Activated T-helper 1 cell treated with Interleukin-2 at 50 U/mL for 16 hours (primary cell): ENCODE measurements around the gene CREB3L4.
"Not testable (repeated sequence)": the region's sequence is repeated elsewhere in the genome, so short reads cannot be mapped to it uniquely, and the experiment has no call there.

Experiments
- DNase-seq: peaks from one replicate; pipeline ENCODE4 v3.0.0-alpha.2; 2020; ENCODE audit warnings: low read depth

CREB3L4 gene

DNA sequence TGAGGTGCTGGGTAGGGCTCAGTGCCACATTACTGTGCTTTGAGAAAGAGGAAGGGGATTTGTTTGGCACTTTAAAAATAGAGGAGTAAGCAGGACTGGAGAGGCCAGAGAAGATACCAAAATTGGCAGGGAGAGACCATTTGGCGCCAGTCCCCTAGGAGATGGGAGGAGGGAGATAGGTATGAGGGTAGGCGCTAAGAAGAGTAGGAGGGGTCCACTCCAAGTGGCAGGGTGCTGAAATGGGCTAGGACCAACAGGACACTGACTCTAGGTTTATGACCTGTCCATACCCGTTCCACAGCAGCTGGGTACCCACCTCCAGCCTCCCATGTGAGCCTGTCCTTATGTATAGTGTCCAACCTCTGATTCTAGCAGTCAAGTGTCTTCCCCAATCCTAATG lies 8.2 kb upstream of the CREB3L4 start:
- no peak for DNase-seq

DNA sequence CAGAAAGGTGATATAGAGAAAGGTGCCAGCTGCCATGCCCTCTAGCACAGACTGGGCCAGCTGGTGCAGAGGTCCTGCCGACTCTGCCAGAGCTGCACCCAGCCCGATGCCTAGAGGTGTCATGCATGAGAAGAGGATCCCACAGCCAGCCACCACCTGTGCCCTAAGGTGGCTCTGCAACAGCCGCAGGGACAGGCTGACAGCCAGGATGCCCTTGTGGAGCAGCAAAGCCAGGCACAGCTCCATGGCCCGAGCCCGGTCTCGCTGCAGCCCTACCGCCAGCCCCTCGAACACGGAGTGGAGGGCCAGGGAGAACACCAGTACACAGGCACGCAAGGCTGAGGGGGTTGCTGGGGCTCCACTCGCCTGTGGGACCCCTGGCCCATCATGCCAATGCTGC lies 7.5 kb upstream of the CREB3L4 start:
- no peak for DNase-seq

DNA sequence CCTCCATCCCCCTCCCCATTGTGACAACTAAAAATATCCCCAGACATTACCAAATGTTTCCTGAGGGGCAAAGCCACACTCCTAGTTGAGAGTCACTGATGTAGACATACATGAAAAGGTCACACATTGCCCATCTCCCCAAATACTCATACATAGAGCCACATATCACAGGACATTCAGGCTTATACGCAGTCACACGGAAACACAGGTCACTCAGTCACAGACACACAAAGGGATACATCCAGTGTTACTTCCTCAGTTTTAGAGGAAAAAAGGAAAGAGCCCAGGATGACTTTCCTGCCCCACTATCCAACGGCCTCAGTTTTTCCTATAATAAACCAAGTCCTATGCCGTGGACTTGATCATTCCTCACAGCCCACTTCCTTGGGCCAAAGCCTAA lies 6.3 kb upstream of the CREB3L4 start:
- no peak for DNase-seq

DNA sequence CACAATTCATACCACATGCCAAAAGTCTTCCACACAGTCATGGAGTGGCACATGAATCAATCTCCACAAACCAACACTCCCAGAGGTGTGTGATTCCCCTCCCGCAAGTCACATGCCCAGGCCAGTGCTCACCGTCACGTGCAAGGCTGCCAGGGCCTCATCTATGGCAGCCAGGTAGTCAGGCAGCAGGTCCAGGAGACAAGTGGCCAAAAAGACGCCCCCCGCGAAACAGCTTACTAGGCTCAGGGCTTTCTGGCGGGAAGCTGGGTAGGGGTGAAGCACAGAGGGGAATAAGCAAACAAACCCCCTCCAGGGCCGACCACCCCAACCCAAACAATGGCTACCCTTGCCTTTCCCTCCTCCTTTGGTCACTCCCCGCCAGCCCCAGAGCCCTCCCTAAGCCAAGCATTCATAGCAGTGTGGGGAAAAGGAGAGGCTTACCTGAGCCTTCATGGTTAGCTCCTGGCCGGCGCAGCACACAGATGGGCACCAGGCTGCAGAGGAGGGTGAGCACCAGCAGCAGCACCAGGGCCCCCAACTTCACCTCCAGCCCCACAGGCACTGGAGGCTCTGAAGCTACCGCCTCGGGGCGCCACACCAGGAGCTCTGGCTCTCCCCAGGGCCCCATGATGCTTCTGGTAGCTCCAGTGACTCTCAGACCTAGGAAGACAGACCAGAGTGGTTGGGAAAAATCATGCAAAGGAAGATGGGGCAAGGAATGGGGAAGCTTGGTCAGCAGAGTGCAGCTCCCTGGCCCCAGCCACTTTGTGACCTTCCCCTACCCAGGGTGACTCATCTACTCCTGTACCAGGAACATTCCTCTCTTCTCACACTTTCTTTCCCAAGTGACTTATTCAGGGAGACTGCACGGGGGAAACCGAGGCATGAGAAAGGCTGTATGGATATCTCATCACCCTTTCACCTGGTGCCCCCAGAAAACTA lies 5.3 kb upstream of the CREB3L4 start:
- DNase-seq: no peak

DNA sequence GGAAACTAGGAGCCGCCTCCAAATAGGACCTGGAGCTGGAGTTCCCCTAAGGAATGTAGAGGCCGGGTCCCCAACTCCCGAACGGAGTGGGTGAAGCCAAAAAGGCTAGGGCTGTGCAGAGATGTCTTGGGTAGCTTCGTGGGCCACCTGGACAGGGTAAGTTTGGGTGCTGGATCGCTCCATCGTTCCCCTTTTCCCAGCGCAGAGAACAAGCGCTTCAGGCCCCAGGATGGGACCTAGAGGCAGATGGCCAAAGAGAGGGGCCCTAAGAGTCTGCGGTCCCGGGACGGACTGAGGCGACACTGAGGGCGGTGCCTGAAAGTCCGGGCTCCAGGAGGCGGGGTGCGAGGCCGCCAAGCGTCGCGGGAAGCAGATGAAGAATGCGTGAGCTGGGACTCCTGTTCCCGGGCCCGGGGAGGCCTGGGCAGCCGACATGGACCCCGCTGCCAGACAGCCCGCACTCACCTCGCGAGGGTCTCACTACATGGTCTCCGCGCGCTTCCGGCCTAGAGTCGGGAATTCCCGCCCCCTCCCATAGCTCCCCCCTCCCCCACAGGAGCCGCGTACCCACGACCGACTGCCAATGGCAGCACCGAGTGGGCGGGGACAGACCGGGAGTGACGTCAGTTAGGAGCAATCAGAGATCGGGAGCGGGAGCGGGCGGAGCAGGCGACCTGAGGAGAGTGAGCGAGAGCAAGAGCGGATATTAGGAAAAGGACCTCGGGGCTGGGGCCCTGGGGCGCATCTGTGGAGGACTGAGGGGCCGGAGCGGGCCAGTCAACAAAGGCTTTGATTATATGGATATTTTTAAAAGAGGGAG lies 4.5 kb upstream of the CREB3L4 start, which contains the start of gene SLC39A1:
Gene SLC39A1 (minus strand): TSS at position 508 of the 820 bp plus-strand sequence. CDS start 822 bp downstream, outside the sequence.
- peak; percentile 85 for DNase-seq

DNA sequence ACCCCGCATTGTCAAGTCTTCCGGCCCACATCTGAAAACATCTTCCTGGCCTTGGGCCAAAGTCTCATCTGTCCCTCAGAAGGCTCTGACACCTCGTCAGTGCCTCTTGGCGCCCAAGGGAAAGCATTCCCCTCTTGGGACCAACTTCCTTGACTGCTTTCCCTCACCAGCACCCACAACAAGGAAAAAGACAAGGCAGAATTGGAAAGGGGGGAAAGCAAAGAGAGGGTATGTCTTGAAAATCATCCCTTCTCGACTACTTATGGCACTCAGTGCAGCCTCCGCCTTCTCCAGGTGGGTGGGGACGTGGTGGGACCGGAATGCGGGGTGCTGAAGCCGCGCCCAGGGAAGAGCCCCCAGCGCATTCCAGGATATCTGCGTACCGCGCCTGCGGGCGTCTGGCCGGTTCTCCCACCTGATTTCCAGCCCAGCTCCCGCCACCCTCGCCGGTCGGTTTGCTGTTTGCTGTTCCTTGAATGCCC lies 3.8 kb upstream of the CREB3L4 start:
- DNase-seq: no peak

DNA sequence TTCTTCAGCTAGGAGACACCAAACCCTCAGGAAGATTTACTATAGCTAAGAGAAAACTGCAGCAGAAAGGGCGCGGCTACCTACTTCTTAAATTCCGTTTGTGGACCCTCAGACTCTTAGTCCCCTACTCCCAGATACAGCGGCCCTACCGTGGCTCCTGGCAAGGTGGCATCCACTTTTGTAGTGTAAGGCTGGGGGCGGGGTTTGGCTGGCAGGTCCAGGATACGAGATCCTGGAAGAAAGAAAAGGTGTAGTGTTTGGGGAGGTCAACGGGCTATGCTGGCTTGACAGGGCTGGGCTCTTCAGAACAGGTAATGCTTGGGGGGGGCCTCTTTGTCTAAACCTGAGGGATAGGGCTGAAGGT lies 280 bp downstream of the CREB3L4 start:
- DNase-seq: no peak

DNA sequence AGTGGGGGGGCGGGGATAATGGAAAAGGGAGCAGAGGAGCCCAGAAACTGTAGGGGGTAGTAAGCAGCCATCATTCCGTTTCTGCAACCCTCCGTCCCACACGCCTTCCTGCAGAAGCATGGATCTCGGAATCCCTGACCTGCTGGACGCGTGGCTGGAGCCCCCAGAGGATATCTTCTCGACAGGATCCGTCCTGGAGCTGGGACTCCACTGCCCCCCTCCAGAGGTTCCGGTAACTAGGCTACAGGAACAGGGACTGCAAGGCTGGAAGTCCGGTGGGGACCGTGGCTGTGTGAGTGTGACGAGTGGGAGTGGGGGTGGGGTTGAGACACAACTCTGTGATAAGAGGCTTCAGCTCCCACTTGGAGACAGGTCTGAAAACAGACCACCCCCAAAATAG lies 706 bp downstream of the CREB3L4 start:
- DNase-seq: no peak

DNA sequence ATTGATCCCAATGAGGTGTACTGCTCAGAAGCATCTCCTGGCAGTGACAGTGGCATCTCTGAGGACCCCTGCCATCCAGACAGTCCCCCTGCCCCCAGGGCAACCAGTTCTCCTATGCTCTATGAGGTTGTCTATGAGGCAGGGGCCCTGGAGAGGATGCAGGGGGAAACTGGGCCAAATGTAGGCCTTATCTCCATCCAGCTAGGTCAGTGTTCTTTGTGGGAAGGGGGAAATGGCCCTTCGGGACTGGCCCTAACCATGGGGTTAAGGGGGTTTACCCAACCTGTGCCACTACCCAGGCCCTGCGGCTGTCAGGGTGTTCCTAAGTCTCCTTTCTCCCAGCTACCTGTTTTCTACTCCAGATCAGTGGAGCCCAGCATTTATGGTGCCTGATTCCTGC lies 1.3 kb downstream of the CREB3L4 start:
- DNase-seq: no peak

DNA sequence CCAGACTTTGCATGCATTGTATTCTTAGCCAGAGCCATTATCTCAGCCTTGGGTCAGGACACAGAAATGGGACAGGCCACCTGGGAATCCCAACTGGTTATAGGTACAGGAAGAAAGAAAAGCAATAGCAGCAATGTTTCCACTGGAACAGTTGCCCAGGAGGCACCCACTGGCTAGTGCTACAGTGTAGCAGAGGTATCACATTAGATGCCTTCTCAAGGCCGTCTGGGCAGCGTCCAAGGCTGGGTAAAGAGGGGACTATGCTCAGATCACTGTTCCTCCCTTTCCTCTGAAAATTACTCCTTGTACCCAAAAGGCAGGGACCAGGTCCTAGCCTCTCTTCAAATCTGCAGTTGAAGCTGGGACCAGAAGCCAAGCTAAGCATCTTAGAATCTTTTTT lies 2.6 kb downstream of the CREB3L4 start:
- no peak for DNase-seq

DNA sequence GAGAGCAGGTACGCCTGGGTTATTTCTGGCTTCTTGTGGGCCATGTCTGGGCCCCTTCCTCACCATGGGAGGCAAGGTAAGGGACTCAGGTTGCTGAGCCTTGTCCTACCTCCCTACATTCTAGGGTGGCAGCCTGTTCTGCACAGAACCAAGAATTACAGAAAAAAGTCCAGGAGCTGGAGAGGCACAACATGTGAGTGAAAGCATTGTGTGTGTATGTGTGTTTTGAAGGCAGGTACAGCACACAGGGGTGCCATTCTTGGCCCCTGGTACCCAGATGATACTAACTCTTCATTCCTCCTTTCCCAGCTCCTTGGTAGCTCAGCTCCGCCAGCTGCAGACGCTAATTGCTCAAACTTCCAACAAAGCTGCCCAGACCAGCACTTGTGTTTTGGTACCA lies 5.4 kb downstream of the CREB3L4 start:
- no peak for DNase-seq

DNA sequence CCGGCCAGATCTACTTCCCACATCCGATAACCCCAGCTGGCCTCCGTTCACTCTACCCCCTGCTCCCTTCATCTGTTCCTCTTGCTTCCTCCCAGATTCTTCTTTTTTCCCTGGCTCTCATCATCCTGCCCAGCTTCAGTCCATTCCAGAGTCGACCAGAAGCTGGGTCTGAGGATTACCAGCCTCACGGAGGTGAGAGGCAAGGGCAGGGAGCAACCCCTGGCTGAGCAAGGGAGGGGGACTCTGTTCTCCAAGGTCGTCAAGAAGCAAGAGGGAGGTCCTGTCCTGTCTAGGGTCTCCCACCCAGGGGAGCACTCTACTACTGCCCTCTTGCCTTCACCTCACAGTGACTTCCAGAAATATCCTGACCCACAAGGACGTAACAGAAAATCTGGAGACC lies 5.8 kb downstream of the CREB3L4 start:
- no peak for DNase-seq

DNA sequence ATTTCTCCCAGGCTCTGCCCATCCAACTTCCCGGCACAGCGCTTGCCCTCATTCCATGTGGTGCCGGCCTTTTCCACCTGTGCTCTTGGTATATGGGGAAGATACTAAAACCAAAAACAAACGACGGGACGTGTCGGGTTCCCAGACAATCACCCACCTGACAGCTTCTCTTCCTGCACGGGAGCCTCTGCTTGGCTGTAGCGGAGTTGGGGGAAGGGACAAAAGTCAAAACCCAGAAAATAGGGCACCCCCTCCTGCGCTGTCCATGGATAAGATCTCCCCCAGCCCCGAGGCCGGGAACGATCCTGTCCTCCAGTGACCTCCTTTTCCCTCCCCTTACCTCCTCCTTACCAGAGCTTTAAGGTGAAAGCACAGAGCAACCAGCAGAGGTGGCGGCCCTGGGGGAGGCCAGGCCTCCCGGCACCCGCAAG lies 9.1 kb downstream of the CREB3L4 start:
- no peak for DNase-seq

DNA sequence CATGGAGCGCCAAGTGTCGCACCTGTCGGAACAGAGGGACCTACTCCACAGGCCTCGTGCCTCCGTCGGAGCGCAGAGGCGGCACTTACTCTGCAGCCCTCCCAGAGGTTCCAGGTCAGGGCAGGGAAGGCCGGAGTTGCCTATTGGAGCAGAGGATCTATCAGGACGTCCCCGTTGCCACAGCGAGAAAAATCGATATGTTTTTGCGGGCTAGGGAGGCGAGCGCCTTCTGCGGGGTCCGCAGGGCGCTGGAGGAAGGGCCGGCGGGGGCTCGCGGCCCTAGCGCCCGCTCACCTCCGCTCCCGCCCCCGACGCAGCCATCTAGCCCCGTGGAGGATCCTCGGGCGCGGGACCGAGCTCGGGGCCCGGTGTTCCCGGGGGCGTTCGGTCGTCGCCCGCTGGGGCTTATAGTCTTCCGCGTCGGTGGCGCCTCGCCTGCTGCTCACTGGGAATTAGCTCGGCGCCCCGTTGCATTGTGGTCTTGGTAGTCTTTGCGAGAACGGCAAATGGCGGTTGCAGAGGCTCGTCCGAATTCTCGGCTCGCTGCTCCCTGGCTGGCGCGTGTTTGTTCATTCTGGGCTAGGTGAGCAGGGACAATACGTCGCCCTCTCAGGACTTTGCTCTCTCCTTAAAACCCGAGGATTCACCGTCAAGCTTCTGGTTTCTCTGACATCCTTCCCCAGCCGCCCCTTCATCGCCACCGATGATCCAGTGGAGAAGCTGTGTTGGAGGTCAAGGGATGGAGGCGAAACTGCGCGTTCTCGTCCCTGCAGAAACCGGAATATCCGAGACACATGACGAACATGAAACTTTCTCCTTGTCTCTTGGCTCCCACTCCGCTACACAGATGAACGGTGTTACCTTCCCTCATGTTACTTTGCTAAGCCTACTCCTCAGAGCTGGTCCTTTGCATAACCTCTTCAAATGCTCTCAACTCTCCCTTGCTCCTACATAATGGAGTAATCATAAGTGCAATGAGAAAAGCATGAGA lies 9.8 kb downstream of the CREB3L4 start, which contains the start of gene JTB:
Gene JTB (minus strand): TSS at position 425 of the 991 bp plus-strand sequence. CDS start 422 bp downstream, at position 3.
- DNase-seq: peak; percentile 73

DNA sequence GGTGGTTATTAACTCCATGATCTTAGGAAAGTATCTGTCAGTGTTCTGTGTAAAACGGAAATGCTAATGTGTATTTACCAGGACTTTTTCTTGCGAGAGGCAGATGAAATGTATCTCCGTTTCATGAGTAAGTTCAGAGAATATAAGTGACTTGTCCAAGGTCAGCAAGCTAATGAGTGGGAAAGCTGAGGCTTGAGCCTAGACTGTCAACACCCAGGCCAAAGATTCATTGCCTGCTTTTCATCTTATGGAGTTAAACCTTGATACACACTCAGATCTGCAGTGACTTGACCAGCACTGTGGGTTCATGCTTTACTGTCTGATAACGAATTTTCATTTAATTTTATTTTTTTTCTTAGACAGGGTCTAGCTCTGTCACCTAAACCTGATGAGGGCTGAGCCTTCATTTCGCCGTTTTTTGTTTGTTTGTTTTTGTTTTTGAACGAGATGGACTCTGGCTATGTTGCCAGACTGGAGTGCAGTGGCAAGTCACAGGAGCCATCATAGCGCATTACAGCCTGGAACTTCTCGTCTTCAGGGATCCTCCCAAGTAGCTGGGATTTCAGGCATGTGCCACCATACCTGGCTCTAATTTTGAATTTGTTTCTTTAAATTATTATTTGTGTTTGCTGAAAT lies 10.7 kb downstream of the CREB3L4 start:
- DNase-seq: no peak

DNA sequence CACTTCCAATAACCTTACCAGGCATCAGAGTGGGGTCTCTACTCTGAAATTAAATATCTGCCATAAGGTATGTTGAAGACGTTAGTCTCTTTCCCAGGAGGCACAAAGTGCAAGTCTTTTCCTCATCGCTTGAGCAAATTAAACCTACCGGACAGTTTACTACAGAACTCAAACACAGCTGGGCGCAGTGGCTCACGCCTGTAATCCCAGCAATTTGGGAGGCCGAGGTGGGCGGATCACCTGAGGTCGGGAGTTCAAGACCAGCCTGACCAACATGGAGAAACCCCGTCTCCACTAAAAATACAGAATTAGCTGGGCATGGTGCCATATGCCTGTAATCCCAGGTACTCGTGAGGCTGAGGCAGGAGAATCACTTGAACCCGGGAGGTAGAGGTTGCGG lies 11.4 kb downstream of the CREB3L4 start:
- not testable (repeated sequence) for DNase-seq

DNA sequence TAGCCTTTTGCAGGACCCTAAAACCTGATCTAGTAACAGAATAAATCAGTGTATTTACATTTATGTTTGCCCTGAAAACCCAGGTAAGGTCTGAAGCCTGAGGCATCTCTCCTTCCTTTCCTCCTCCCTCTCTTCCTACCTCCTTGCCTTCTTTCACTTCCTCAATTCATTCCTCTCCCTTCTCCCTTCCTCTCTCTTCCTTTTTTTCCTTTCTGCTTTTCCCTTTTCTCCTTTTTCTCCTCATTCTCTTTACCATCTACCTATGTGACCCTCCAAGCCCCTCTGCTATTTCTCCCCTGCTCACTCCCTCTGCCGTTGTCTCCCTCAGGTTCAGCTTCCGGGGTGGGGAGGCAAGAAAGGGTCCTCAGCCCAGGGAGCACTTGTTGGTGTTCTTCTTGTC lies 14.0 kb downstream of the CREB3L4 start:
- not testable (repeated sequence) for DNase-seq

DNA sequence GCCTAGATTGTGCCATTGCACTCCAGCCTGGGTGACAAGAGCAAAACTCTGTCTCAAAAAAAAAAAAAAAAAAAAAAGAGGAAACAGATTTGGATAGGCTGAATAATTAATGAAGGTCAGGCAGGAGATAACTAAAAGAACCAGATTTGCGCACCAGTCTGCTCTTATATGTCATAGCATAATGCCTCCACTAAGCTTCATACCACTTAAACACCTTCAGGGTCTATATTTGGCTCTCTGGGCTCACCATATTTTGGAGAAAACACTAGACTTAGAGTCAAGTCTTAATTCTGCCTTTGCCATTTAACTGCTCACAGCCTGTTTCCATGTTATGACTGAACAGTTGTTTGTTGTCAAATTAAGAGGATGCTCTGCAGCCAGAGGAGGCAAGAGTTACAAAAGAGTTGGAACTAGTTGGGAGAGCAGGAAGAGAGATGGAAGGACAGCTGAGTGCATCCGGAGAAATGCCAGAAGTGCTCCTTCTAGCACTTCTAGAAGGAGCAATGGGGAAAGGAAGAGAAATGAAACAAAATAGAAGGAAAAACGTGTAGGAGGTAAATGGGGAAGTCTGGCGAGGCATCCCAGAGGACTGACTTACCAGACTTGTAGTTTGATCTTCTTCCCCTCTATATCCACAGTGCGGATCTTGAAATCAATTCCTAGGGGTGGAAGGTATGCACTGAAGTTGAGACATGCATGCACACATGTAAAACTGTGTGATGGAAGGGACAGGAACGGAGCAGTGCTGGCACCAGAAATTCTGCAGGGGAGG lies 16.6 kb downstream of the CREB3L4 start:
- no peak for DNase-seq

DNA sequence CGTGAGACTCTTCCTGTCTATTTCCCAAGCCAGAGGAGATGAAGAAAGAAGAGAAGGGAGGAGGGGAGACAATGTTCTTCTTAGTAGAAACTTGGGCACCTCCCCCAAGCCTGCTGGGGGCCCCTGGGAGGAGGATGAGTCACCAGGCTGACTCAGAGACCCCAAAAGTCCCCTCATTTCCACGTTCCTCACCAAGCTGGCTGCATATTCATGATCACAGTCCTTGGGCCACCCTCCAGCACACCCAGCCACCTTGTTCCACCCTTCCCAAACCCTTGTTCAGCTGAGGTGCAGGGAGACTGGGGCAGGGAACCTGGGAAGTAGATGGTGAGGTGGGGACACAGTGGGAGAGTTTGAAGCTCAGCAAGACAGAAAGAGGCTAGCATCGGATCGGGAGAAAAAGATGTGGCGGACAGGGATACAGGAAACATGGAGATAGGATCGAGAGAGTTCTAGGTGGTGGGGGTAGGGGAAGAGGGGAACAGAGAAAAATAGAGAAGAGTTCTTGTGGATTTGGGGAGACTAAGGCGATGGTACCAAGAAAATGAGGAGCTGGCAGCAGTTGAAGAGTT lies 17.7 kb downstream of the CREB3L4 start:
- no peak for DNase-seq
